GM10847 (cell line): Measurements from ENCODE around the gene HOXA1.

ENCODE experiments used
- POLR2A ChIP-seq: IDR thresholded peaks from 2 replicates; pipeline ENCODE4 v1.6.1; 2011; ENCODE audit not compliant: insufficient read length; ENCODE audit errors: extremely low read depth

HOXA1 gene

DNA sequence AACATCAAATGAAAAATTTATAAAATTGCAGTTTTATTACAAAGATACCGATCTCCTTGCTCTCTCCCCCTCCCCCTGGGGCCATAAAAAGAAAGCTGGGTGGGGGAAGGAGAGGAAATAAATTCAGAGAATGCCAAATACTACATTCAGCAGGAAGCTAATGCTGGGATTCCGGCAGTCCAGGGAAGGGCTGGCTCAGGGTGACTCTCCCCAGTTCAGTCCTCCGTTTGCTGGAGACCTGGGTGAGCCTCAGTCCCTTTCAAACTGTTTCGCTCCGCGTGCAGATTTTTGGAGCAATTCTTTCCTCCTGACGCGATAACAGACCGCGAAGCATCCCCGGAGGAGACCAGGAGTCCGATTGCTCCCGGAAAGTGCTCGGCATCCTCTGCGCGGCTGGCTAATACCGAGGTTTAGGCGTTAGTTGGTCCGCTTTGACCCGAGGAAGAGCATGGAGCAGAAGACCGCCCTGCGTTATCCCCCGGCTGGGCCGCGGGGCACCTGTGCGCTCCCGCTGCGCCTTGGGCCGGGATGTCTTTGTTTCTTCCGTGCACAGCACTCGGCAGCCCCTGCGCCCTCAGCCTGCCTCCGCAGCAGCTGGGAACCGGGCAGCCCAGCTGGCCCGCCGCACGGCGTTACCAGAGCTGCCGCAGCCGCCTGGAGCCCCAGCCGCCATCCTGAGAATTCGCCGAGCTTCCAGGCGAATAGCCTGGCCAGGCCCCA is 10.5 kb upstream of the HOXA1 start:
- no peak for TF ChIP-seq POLR2A

DNA sequence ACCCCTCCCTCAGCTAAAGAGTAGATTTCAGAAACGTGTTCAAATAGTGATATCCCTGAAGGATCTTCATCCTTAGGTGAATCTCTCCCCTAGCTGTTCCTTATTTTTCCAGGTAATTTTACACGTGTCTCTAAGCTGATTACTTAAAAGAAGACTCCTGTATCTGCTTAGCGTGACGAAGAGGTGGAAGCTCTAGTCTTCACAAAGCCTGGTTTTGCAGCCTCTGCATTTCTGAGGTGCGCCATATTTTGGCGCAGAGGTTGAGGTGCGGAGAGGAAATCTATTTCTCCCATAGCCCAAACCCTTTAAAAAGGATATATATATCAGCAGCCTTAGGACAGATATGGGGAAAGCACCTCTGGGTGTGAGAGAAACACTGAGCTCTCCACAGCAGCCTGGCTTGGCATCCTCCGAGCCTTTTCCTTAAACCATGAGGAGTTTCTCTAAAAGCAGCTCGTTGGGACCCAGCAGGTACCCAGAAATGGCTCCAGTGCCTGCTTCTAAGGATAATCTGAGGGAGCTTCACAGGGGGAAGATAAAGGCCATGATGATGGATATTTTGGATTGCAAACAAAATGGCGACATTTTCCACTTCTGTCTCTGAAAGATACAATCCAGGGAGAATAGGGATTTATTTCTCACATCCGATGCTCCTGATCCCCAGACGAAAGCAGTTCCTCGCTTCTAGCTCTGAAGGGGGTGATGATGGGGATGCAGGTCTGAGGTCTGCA is 9.7 kb upstream of the HOXA1 start:
- TF ChIP-seq POLR2A, result no peak

DNA sequence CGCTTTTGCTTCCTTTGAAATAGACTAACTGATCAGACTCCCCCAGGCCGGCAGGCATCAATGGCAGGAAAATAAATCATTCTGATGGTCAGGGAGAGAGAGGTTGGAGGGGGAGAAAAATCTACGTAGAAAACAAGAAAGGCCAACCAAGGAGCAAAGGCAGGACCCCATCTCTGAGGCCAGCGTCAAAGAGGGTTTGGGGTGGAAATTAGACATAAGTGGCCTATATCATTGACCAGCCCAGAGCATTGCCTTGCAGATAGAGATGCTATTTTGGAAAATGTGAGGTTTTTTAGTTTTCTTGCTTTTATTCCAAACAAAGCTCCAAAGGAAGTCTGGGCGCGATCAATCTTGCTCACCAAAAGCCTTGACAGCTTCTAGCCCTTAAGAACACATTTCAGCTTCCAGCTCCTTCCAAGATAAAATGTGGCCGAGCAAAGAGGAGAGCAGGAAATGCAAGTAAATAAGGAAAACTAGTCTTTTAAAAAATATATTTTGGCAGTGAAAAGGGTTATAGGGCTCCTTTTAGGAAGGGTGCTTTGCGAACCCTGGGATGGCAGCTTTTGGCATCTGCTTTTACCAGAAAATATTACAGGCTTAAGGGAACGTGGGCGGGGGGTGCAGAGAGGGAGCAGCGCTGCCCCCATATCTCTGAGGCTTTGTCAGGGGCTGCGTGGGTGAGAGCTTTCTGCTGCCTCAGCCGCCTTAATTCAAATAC is 8.7 kb upstream of the HOXA1 start:
- no peak for TF ChIP-seq POLR2A

GRCh38 chr7:27103489-27104226 is 7.9 kb upstream of the HOXA1 start:
- no peak for TF ChIP-seq POLR2A

DNA sequence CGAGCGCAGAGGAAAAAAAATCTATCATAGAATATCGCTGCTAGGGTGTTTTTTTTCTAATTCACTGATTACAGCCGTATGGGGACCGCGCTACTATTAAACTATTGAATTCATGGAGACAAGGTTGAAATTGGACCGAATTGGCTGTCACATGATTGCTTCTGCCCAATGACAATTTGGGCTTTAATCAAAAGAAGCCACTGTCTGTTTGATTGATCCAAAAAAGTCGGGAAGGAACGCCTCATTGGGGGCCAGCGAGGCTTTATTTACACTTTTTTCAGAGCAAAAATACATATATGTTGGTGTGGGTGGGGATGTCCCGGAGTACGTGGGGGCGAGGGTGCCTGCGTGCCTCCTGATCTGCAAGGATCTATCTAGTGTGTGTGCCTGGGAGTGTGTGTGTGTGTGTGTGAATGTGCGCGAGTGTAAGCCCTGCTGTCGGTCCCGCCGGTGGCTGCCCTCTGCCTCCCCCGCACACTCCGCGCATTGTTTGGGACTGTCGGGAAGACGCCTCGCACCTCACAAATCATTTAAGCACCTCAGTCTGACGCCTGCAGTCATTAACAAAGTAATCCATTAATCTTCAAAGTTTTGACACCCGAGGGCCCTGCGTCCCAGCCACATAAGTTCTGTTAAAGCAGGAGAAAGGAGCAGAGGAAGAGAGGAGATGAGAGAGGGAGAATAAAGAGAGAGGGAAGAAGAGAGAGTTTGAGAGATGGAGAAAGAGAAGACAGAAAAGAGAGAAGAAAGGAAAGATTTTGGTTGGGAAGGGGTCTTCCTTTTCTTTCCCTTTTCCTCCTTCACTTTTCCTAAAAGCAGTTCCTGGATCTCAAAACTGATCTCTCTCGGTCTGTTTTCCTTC is 7.0 kb upstream of the HOXA1 start, which contains the start of gene HOXA2:
HOXA2 (minus strand) TSS at position 103 of the 862 bp plus-strand sequence. CDS start 183 bp downstream, outside the sequence.
- no peak for TF ChIP-seq POLR2A

DNA sequence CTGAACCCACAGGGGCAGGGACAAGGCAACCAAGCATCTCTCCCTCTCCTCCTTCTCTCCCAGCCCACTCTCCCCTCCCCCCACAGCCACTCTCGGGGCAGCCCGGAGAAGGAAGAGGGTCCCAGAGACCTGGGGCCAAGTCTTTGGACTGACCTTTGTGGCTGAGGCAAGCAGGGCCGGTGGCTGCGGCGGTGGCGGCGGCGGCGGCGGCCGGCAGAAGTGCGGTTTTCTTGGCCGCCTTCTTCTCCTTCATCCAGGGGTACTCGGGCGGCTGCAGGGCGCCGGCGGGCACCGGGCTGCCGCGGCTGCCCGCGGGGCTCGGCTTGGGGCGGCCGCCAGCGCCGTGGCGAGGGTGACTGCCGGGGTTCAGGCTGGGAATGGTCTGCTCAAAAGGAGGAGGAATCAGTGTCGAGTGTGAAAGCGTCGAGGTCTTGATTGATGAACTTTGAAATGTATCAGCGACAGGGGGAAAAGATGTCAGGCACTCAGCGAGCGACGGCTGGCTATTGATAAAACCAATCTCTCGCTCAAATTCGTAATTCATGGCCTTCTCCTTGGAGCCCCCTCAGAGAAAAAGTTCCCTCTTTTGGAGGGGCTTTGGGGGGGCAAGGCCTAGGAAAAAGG is 6.3 kb upstream of the HOXA1 start:
- TF ChIP-seq POLR2A, result no peak

DNA sequence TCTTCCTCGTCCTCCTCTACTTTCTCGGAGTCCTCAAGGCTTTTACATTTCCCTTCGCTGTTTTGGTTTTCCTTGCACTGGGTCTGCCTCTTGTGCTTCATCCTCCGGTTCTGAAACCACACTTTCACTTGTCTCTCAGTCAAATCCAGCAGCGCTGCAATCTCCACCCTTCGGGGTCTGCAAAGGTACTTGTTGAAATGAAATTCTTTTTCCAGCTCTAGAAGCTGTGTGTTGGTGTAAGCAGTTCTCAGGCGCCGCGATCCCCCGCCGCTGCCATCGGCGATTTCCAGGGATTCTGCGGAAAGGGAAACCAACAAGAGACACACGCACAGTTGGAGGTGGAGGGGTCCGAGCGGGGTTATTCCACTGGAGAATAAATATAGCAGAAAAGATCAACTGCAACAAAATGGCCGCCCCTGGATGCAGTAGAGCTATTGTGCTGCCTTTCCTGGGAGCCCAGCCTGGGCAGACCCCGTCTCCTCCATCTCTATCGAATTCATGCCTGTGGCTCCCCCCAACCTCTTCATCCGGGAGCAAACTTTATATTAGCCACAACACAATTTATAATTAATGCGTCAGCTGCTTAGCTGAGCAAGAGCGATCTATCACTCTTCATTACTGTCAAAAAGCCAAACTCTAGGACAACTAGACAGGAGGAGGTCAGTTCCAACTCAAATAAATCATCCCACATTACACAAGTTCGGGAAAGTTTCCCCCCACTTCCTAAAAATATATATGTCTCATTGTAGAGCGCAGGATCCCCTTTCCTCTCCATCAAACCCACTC is 5.6 kb upstream of the HOXA1 start:
- TF ChIP-seq POLR2A, result no peak

DNA sequence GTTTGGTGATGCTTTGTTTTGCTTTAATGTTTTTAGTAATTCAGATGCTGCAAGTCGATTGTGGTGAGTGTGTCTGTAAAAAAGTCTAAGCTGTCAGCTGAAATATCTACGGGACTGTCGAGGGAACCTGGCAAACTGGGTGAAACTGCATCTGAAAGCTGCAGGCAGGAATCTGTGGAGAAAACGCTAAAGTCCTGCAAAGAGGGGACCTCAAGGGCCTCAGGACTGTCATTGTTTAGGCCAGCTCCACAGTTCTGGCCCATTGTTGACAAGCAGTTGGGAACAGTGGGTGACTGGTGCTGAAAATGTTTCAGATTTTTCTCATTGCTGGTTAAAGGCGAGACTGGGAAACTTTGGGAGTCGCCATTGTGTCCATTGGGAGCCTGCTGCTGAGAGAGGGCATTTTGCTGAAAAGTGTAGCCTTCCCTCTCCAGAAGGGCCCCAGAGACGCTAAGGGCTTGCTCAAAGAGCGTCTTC is 4.9 kb upstream of the HOXA1 start:
- TF ChIP-seq POLR2A, result no peak

- no peak for TF ChIP-seq POLR2A
Measured at GRCh38 chr7:27099453-27100370, 3.9 kb upstream of the HOXA1 start.

DNA sequence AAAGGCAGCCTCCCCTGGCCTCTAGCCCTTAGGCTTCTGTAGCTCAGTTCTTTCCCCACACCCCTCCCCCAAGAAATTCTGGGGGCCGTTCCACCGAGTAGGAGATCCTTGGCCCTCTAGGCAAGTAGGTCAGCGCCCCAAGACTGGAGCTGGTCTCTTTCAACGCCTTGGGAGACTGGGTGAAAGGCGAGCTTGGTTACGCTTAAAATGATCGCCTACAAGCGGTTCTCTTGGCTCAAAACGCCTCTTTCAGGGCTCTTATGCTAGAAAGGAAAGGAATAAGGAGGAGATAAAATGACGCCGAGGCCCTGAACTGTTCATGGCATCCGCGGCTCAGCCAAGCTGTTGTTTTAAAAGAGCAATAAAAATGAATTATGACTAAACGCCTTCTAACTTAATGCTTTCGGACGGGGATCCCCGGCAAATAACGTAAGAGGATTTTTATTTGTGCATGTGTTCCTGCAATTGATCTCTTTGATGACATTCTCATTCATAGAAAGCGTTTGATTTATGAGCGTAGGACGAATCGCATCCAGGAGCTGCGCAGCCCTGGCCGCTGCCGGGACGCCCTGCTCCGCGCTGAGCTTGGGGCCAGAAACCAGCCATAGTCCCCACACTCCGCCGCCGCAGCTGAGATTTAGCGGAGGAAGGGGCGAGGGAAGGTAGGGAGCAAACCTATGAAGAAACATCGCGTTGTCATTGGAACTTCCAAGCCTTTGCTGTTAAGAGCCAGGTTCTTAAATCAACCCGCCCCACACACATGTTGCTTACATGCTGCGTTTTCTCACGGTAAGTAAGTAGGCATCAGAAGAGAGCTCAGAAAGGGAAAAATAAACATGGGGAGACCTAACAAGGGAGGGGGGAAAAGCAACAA is 3.0 kb upstream of the HOXA1 start:
- TF ChIP-seq POLR2A, result no peak

GRCh38 chr7:27097686-27098577 is 2.1 kb upstream of the HOXA1 start:
- no peak for TF ChIP-seq POLR2A
